Measurements from ENCODE around the gene SYNDIG1.
"Not testable (repeated sequence)": the region's sequence is repeated elsewhere in the genome, so short reads cannot be mapped to it uniquely, and the experiment has no call there.

The SYNDIG1 gene

DNA sequence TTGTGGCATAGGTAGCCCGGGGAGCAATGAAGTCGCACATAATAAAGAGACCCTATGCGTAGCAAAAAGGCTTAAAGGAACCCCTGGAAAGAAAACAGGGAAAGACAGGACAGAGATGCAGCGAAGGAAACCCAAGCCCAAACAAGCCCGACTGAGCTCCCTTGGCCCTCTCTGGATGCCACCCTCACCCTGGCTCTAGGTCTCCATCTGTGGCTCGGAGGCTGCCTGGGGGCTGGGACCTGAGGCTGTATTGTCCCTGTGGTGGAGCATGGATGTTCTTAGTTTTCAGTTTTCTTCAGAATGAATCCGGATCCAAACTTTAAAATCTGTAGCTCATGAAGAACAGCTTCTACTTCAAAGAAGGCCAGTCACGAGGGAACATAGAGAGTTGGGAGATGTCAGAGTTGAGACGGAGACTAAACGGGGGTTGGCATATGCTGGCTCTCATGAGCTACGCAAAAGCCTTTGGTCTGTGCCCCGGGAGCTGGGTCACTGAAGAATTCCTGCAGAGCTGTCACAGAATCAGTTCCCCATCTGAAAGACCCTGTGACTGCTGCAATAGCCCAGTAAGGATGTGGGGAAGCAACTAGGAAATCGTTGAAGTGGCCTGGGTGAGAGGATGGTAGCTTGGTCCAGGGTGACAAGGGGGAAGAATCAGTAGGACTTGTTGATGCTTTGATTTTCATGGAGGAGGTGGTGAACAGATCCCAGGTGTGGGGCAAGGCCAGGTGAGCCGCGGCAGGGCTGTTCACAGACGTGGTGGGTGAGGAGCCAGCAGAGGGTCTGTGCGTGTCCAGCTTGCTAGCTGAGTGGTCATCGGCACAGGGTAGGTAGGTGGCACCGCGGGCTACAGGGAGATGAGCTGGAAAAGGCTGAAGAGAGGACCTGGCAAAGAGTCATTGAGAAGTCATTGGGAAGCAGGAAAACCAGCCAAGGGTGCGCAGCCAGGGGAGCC is 35.2 kb downstream of the SYNDIG1 start:
- Mint-ChIP-seq H3K9me3 (ENCODE audit: low read depth) (no peaks in the 10 kb centered on the region), H3K4me3 (no peak overlapping the region), H3K36me3 (no peaks in the 10 kb centered on the region)

DNA sequence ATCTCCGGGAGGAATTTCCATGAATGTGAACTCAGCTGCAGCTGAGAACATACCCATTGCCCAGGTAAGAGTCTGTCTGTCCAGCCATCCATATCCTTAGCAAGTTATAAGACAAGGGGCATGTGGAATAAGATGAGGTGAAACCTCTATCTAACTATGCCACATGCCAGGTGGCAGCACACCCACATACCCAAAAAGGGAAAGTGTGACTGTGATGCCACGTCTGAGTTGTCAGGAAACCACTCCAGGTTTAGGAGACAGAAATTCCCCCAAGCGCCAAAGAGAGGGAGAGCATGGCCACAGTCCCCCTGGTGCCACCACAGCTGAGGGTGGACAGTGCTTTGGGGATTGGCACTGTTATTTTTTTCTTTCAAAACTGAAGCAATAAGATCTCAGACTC is 36.7 kb downstream of the SYNDIG1 start:
- Mint-ChIP-seq H3K4me1 (ENCODE audit: low read depth) (no peaks in the 10 kb centered on the region), H3K4me3 (no peak overlapping the region), H3K9me3 (ENCODE audit: low read depth) (no peaks in the 10 kb centered on the region), H3K36me3 (no peaks in the 10 kb centered on the region), H3K27me3 (no peaks in the 10 kb centered on the region), H3K27ac (no peak overlapping the region)

More for the DNA sequence above, 35.2 kb downstream of the SYNDIG1 start:
- Mint-ChIP-seq H3K4me1 (ENCODE audit: low read depth) (no peaks in the 10 kb centered on the region), H3K27ac (no peak overlapping the region), H3K27me3 (no peaks in the 10 kb centered on the region)

DNA sequence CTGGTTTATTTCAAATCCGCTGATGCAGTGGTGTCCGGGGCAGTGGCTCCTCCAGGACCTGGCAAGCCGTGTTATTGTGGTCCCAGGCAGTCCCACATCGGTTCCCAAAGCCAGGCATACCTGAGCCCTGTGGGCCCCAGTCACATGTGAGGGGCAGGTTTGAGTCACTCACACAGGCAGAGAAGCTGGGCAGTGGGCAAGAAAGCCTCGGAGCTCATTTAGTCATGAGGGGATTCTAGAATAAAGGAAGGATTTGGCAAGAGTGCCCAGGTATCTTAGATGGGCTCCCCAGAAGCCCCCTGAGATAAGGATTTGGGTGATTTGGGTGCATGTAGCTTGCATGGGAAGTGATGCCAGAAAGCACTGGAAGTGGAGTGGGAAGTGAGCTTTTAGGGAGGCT is 37.3 kb downstream of the SYNDIG1 start:
- H3K4me1 Mint-ChIP-seq (ENCODE audit: low read depth) = no peaks in the 10 kb centered on the region
- no peaks in the 10 kb centered on the region for H3K36me3 Mint-ChIP-seq
- no peak overlapping the region for H3K4me3 Mint-ChIP-seq
- no peak overlapping the region for H3K27ac Mint-ChIP-seq
- H3K9me3 Mint-ChIP-seq (ENCODE audit: low read depth) = no peaks in the 10 kb centered on the region
- no peaks in the 10 kb centered on the region for H3K27me3 Mint-ChIP-seq

DNA sequence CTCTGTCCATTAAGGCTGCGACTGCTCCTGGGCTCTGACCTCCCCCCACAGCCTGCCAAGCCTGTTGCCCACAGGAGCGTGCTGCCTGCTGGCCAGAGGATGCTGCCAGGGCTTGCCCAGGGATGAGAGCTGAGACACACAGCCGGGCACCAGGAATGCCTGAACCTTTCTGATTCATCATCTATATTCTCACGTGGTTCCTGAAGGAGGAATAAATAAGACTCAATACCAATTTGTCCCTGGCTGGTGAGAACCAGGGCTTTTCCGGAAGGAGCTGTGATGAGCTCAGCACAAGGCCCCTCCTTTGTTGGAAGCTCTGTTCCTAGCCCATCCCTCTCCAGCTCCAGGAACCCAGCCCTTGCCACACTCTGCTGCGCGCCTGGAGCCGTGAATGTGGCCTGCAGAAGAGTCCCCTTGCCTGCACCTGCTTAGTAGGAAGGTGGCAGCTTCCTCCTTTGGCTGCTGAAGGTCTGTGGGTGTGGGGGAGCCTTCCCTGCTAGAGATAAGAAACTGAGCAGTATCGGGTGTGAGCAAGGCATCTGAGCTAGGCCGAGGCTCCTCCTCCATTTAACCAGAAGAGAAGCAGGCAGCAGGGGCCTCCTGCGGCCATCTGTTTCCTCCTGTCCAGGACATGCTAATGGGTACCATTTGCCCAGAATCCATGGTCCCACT is 37.9 kb downstream of the SYNDIG1 start:
- Mint-ChIP-seq H3K36me3 (no peaks in the 10 kb centered on the region), H3K9me3 (ENCODE audit: low read depth) (no peaks in the 10 kb centered on the region), H3K27ac (no peak overlapping the region), H3K4me3 (no peak overlapping the region), H3K4me1 (ENCODE audit: low read depth) (no peaks in the 10 kb centered on the region), H3K27me3 (no peaks in the 10 kb centered on the region)

DNA sequence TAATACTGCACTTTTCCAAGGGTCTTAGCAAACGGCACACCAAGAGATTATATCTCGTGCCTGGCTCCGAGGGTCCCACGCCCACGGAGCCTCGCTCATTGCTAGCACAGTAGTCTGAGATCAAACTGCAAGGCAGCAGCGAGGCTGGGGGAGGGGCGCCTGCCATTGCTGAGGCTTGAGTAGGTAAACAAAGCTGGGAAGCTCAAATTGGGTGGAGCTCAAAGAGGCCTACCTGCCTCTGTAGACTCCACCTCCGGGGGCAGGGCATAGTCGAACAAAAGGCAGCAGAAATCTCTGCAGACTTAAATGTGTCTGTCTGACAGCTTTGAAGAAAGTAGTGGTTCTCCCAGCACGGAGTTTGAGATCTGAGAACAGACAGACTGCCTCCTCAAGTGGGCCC is 43.0 kb downstream of the SYNDIG1 start:
- not testable (repeated sequence) for H3K36me3 Mint-ChIP-seq; H3K27ac Mint-ChIP-seq; H3K27me3 Mint-ChIP-seq; H3K9me3 Mint-ChIP-seq (ENCODE audit: low read depth); H3K4me1 Mint-ChIP-seq (ENCODE audit: low read depth); H3K4me3 Mint-ChIP-seq

DNA sequence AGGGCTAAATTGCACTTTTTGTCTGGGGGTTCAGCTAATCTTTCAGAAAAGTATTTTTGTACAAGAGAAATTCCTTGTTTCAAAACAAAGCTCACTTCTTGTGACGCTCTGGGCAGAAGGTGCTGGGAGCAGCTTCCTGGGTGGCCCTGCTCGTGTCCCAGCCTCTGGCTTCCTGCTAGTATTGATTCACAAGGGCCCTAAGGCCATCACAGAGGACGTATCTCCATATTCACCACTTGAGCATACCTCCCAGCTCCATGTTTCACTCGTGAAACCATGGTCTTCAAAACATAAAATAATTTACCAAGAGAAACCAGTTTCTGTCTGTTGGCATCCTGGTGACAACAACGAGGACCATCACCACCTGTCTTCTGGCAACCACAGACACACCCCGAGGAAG is 49.1 kb downstream of the SYNDIG1 start:
- Mint-ChIP-seq H3K27ac (no peak overlapping the region), H3K9me3 (ENCODE audit: low read depth) (no peaks in the 10 kb centered on the region), H3K4me1 (ENCODE audit: low read depth) (no peaks in the 10 kb centered on the region), H3K4me3 (no peak overlapping the region), H3K36me3 (no peaks in the 10 kb centered on the region), H3K27me3 (no peaks in the 10 kb centered on the region)

DNA sequence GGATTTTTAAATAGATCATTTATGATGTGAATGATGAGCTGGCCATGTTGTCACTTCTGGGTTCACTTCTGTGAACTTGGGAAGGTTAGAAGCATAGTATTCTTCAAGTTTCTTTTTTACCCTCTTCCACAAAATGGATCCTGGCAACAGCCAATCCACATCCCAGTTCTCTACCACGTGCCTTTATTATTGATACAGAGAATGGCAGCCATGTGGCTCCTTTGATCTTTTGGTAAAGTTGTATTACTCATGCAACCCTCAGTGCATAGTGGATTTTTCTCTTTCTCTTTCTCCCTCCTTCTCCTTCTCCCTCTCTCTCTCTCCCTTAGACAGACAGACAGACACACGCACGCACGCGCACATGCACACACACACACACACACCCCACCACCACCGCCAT is 50.0 kb downstream of the SYNDIG1 start:
- Mint-ChIP-seq H3K9me3 (ENCODE audit: low read depth) (no peaks in the 10 kb centered on the region), H3K27ac (no peak overlapping the region), H3K36me3 (no peaks in the 10 kb centered on the region), H3K4me1 (ENCODE audit: low read depth) (no peaks in the 10 kb centered on the region), H3K27me3 (no peaks in the 10 kb centered on the region), H3K4me3 (no peak overlapping the region)

DNA sequence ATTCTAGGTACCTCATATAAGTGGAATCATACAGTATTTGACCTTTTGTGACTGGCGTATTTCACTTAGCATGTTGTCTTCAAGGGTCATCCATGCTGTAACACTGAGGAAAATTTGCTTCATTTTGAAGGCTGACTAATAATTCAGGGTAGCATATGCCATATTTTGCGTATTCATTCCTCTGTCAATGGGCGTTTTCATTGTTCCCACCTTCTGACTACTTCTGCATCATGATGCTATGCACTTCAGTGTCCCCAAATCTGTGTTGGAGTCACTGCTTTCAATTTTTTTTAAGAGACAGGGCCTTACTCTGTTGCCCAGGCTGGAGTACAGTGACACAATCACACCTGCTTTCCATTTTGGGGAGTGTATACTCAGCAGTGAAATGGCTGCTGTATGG is 51.6 kb downstream of the SYNDIG1 start:
- no peaks in the 10 kb centered on the region for H3K4me1 Mint-ChIP-seq (ENCODE audit: low read depth)
- no peaks in the 10 kb centered on the region for H3K27me3 Mint-ChIP-seq
- no peaks in the 10 kb centered on the region for H3K9me3 Mint-ChIP-seq (ENCODE audit: low read depth)
- no peak overlapping the region for H3K27ac Mint-ChIP-seq
- no peak overlapping the region for H3K4me3 Mint-ChIP-seq
- H3K36me3 Mint-ChIP-seq = no peaks in the 10 kb centered on the region

DNA sequence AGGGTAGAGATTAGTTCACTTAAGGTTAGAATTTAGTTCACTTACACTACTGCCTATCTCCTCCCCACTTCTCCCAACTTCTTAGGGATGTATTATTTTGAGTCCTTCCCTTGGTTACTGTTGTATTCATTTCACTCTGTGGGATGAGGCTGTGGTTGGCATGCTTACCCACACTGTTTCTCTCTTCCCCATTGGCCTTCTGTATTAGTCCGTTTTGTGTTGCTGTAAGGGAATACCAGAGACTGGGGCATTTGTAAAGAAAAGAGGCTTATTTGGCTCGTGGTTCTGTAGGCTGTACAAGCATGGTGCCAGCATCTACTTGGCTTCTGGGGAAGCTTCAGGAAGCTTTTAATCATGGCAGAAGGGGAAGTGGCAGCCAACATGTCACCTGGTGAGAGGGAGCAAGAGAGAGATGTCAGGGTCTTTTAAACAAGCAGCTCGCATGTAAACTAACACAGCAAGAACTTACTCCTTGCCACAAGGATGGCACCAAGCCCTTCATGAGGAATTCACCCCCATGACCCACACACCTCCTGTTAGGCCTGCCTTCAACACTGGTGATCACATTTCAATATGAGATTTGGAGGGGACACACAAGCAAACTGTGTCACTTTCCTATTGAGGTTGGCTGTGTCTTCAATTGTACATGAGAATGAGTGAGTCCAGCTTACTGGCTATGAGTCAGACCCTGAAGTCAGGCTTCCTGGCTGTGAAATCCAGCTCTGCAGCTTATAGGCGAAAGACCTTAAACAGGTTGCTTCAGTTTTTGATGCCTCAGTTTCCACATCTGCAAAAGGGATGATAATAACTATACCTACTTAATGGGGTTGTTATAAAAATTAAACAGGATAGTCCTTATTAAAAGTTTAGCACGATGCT is 53.3 kb downstream of the SYNDIG1 start:
- Mint-ChIP-seq H3K27me3 (no peaks in the 10 kb centered on the region), H3K27ac (no peak overlapping the region), H3K9me3 (ENCODE audit: low read depth) (no peaks in the 10 kb centered on the region), H3K36me3 (no peaks in the 10 kb centered on the region), H3K4me1 (ENCODE audit: low read depth) (no peaks in the 10 kb centered on the region), H3K4me3 (no peak overlapping the region)

DNA sequence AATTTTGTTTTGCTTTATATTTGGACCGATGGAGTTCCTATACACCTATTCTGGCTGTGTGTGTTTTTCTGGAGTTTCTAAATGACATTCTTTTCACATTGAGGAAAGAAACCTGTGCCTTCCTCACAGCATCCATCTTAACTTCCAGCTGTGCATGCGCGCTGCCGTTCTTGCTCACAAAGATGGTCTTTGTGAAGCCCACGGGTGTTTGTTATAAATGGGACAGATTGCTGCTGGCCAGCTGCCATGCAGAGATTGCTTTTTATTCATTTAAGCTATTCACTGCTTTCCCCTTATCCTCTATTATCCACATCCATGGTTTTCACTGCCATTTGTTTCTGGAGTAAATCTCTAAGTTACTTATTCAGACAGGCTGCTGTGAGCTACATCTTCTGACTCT is 54.2 kb downstream of the SYNDIG1 start:
- Mint-ChIP-seq H3K4me3 (no peak overlapping the region), H3K9me3 (ENCODE audit: low read depth) (no peaks in the 10 kb centered on the region), H3K27me3 (no peaks in the 10 kb centered on the region), H3K36me3 (no peaks in the 10 kb centered on the region), H3K4me1 (ENCODE audit: low read depth) (no peaks in the 10 kb centered on the region), H3K27ac (no peak overlapping the region)

DNA sequence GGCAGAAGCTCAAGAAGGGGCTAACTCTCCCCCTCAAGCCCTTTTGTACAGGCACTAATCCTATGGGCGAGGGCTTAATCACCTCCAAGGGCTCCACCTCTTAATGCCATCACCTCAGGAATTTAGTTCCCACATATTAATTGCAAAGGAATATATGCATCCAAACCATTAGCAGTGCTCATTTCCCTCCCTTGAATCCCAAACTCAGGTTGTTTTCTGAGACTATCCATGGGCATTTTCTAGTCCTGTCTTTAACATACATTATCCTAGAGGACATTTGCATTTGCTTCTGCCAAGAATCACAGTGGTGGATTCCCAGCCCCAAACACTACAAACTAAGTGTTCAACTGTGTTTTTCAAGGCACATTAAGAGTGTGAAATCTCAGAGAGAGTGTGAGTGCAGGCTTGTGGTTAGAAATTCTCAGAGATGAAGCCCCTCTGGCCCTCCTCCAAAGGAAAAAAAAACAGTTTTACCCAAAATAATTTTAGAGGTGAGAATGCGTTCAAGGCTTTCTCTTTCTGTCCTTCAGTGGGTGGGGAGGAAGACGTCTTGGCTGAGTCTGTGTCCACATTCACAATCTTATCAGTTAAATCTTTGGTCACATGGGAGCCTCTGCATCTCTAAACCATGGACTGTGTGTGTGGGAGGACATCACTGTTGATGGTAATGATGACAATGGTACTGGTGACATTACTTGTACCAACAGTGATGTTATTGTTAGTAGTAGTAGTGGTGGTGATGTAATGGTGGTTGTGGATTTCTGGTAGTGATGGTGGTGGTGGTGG is 59.3 kb downstream of the SYNDIG1 start:
- no peaks in the 10 kb centered on the region for H3K36me3 Mint-ChIP-seq
- H3K4me1 Mint-ChIP-seq (ENCODE audit: low read depth) = no peaks in the 10 kb centered on the region
- no peaks in the 10 kb centered on the region for H3K9me3 Mint-ChIP-seq (ENCODE audit: low read depth)
- H3K27me3 Mint-ChIP-seq = no peaks in the 10 kb centered on the region
- no peak overlapping the region for H3K4me3 Mint-ChIP-seq
- no peak overlapping the region for H3K27ac Mint-ChIP-seq

DNA sequence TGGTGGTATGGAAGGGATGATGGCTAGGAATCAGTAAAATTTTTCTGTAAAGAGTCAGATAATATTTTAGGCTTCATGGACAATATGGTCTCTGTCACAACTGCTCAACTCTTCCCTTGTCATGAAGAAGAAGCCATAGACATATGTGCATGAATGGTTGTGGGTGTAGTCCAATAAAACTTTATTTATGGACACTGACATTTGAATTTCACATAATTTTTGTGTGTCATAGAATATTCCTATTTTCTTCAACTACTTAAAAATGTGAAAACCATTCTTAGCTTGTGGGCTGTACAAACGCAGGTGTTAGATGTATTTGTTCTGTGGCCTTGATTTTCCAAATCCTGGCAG is 59.9 kb downstream of the SYNDIG1 start:
- no peaks in the 10 kb centered on the region for H3K27me3 Mint-ChIP-seq
- no peaks in the 10 kb centered on the region for H3K36me3 Mint-ChIP-seq
- H3K27ac Mint-ChIP-seq = no peak overlapping the region
- no peaks in the 10 kb centered on the region for H3K9me3 Mint-ChIP-seq (ENCODE audit: low read depth)
- H3K4me1 Mint-ChIP-seq (ENCODE audit: low read depth) = no peaks in the 10 kb centered on the region
- H3K4me3 Mint-ChIP-seq = no peak overlapping the region

DNA sequence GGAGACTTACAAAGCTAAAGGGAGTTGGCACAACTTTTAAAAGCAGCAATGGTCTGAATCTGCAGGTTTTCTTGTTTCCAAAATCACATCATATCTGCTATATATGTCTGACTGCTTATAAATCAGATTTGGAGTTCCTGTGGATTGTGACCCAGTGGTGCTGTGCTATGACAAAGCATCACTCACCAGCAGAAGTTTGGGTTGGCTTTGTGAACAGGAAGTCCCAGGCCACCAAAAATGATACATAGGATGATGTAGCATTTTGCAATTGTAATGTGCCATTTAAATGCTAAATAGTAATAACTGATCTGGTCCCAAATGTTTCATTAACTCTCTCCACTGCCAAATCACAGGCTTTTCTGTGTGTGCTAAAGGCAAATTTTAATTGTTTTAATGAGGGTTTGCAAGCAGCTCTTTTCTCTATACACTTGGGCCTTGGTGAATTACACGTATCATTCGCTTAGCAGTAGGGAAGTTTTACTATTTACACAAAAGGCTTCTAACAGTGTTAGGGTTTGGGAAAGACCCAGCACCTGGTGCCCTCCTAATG is 60.8 kb downstream of the SYNDIG1 start:
- no peaks in the 10 kb centered on the region for H3K9me3 Mint-ChIP-seq (ENCODE audit: low read depth)
- H3K36me3 Mint-ChIP-seq = no peaks in the 10 kb centered on the region
- H3K27me3 Mint-ChIP-seq = no peaks in the 10 kb centered on the region
- H3K4me3 Mint-ChIP-seq = no peak overlapping the region
- H3K27ac Mint-ChIP-seq = no peak overlapping the region
- H3K4me1 Mint-ChIP-seq (ENCODE audit: low read depth) = no peaks in the 10 kb centered on the region

DNA sequence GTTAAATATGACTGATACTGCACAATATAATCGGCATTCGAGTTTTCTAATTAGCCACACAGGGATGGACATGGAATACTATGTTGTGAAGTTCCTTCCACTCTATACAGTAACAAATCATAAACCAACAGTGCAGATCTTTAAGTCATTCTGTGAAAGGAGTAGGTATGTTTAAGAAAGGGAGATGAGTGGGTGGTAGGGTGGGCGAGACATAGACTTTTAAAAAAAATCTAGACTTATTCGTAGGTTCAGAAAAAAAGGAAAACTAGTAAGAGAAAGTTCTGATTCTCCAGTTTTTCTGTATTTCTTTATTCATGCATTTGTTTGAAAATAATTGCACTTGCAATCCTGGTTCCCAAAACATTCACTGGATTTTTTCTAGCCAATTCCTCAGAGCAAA is 61.8 kb downstream of the SYNDIG1 start:
- no peaks in the 10 kb centered on the region for H3K4me1 Mint-ChIP-seq (ENCODE audit: low read depth)
- no peak overlapping the region for H3K4me3 Mint-ChIP-seq
- H3K27ac Mint-ChIP-seq = no peak overlapping the region
- no peaks in the 10 kb centered on the region for H3K9me3 Mint-ChIP-seq (ENCODE audit: low read depth)
- H3K36me3 Mint-ChIP-seq = no peaks in the 10 kb centered on the region
- no peaks in the 10 kb centered on the region for H3K27me3 Mint-ChIP-seq
